Large intestine (tissue), 3 donors: ENCODE measurements around the gene EIPR1. TPM values are rescaled to one million over a fixed set of nuclear protein-coding genes. Genes with fewer than 3 reads are reported as not detected.
"Not testable (repeated sequence)": the region's sequence is repeated elsewhere in the genome, so short reads cannot be mapped to it uniquely, and the experiment has no call there.

ENCODE experiments used
- DNase-seq, 2 donors: peaks; one replicate each; pipeline versions ENCODE4 v3.0.0 to v3.0.0-alpha.2; 2013
- H3K27ac ChIP-seq: one replicate; pipeline ENCODE4 v1.5.1; 2013; ENCODE audit warnings: low read length
- H3K27me3 ChIP-seq: 2 replicates; pipeline ENCODE4 v1.6.1; 2013; ENCODE audit warnings: low read length; ENCODE audit not compliant: control insufficient read depth, insufficient read depth
- H3K36me3 ChIP-seq: 2 replicates; pipeline ENCODE4 v1.6.1; 2013; ENCODE audit warnings: low read length; ENCODE audit not compliant: control insufficient read depth, insufficient read depth
- H3K4me1 ChIP-seq: one replicate; pipeline ENCODE4 v1.6.1; 2013; ENCODE audit warnings: low read length; ENCODE audit not compliant: control insufficient read depth, insufficient read depth
- H3K4me3 ChIP-seq: one replicate; pipeline ENCODE4 v1.5.1; 2013; ENCODE audit warnings: low read length
- H3K9me3 ChIP-seq: one replicate; pipeline ENCODE4 v1.6.1; 2013; ENCODE audit warnings: mild to moderate bottlenecking, low read depth, low read length, moderate library complexity; ENCODE audit not compliant: control insufficient read depth
- WGBS: methylation state at CpG from one replicate; pipeline ENCODE4 v1.1.5; 2013; ENCODE audit warnings: low lambda C conversion rate; ENCODE audit not compliant: insufficient coverage; 5-methylcytosine and 5-hydroxymethylcytosine counted together
- polyA plus RNA-seq: library from polyadenylated mRNA; unstranded; fragments of 120-200 nt; gene quantifications from one replicate; pipeline ENCODE4 v1.2.1, GENCODE V29; 2013

The EIPR1 gene
- polyA plus RNA-seq, 1 donor, result 22.5 TPM

DNA sequence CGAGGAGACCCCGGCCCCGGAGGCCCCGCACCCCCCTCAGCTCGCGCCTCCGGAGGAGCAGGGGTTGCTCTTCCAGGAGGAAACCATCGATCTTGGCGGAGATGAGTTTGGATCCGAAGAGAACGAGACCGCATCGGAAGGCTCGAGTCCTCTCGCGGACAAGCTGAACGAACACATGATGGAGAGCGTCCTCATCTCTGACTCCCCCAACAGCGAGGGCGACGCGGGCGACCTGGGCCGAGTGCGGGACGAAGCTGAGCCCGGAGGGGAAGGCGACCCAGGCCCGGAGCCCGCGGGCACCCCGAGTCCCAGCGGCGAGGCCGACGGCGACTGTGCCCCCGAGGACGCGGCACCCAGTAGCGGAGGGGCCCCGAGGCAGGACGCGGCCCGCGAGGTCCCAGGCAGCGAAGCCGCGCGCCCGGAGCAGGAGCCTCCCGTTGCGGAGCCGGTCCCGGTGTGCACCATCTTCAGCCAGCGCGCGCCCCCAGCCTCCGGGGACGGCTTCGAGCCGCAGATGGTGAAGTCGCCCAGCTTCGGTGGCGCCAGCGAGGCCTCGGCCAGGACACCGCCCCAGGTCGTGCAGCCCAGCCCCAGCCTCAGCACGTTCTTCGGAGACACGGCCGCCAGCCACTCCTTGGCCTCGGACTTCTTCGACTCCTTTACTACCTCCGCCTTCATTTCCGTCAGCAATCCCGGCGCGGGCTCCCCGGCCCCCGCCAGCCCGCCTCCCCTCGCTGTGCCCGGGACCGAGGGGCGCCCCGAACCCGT is 10.2 kb upstream of the EIPR1 start:
- WGBS, result no CpG with 5 or more reads among the region's 89 CpGs
- Histone ChIP-seq H3K27me3 (no peaks in the 10 kb centered on the region), H3K9me3 (peaks cover 17% of the 10 kb centered on the region)

GRCh38 chr2:3387011-3387410 is 9.4 kb upstream of the EIPR1 start:
- no peaks in the 10 kb centered on the region for H3K27me3 ChIP-seq
- peaks cover 17% of the 10 kb centered on the region for H3K9me3 ChIP-seq
- H3K36me3 ChIP-seq, result peaks cover 40% of the 10 kb centered on the region
- H3K27ac ChIP-seq, result no peak overlapping the region
- no peaks in the 10 kb centered on the region for H3K4me1 ChIP-seq
- no peak for DNase-seq
- WGBS, result 100% methylated on average over 2 of the region's 5 CpGs
- no peak overlapping the region for H3K4me3 ChIP-seq

More for the DNA sequence above, 10.2 kb upstream of the EIPR1 start:
- Histone ChIP-seq H3K27ac (no peak overlapping the region), H3K4me3 (no peak overlapping the region), H3K36me3 (peaks cover 45% of the 10 kb centered on the region), H3K4me1 (no peaks in the 10 kb centered on the region)
- no peak for DNase-seq

- H3K27ac ChIP-seq, result no peak overlapping the region
- 100% methylated on average over 2 of the region's 10 CpGs for WGBS
- no peaks in the 10 kb centered on the region for H3K4me1 ChIP-seq
- H3K9me3 ChIP-seq, result peaks cover 17% of the 10 kb centered on the region
- DNase-seq, result no peak
- H3K36me3 ChIP-seq, result peaks cover 34% of the 10 kb centered on the region
- no peak overlapping the region for H3K4me3 ChIP-seq
- no peaks in the 10 kb centered on the region for H3K27me3 ChIP-seq
These were observed 8.9 kb upstream of the EIPR1 start for GRCh38 chr2:3386448-3386958.

- Histone ChIP-seq H3K27me3 (no peaks in the 10 kb centered on the region), H3K36me3 (peaks cover 3% of the 10 kb centered on the region), H3K4me3 (peak within 1 kb of the TSS; percentile 92), H3K27ac (peak within 1 kb of the TSS; percentile 92), H3K4me1 (peaks cover 10% of the 10 kb centered on the region), H3K9me3 (peaks cover 10% of the 10 kb centered on the region)
- no CpG with 5 or more reads among the region's 61 CpGs for WGBS
- peak; percentile 91 to 96 for DNase-seq
These were observed 2.3 kb upstream of the EIPR1 start, which contains the start of gene TRAPPC12 for GRCh38 chr2:3379647-3380534. TRAPPC12 (plus strand) TSS chr2:3379694; CDS start chr2:3387624, 7,930 bp downstream.

DNA sequence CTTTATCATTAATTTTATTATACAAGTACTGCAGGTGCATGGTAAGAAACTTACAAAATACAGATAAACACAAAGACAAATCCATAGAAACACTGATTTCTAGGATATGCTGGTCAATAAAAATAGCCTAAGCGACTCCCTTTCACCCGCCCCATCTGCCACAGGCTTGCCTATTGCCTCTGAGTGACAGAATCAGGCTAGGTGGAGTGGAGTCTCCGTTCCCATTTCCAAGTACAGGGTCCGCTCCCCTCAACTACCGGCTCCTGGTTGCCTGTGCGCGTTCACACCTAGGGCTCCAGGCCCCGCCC is 1.7 kb upstream of the EIPR1 start:
- Histone ChIP-seq H3K27me3 (no peaks in the 10 kb centered on the region), H3K36me3 (peaks cover 3% of the 10 kb centered on the region), H3K4me1 (peaks cover 10% of the 10 kb centered on the region), H3K9me3 (peaks cover 10% of the 10 kb centered on the region), H3K4me3 (peak overlapping the region; percentile 92), H3K27ac (peak overlapping the region; percentile 92)
- WGBS, result no CpG with 5 or more reads among the region's 8 CpGs
- no peak for DNase-seq

- H3K4me3 ChIP-seq, result peak overlapping the region; percentile 77
- H3K27ac ChIP-seq, result peak overlapping the region; percentile 71
- peaks cover 10% of the 10 kb centered on the region for H3K4me1 ChIP-seq
- no peaks in the 10 kb centered on the region for H3K27me3 ChIP-seq
- DNase-seq, result peak in 1 of 2 donors; percentile 19
- no CpG with 5 or more reads among the region's 8 CpGs for WGBS
- H3K36me3 ChIP-seq, result no peaks in the 10 kb centered on the region
- H3K9me3 ChIP-seq, result peaks cover 10% of the 10 kb centered on the region
These were observed 373 bp downstream of the EIPR1 start for GRCh38 chr2:3377279-3377611.

- peak overlapping the region; percentile 77 for H3K4me3 ChIP-seq
- H3K27ac ChIP-seq, result no peak overlapping the region
- H3K36me3 ChIP-seq, result no peaks in the 10 kb centered on the region
- peaks cover 10% of the 10 kb centered on the region for H3K9me3 ChIP-seq
- peaks cover 10% of the 10 kb centered on the region for H3K4me1 ChIP-seq
- H3K27me3 ChIP-seq, result no peaks in the 10 kb centered on the region
- DNase-seq, result no peak
- no CpG with 5 or more reads among the region's 6 CpGs for WGBS
These were observed 797 bp downstream of the EIPR1 start for GRCh38 chr2:3376821-3377220.

DNA sequence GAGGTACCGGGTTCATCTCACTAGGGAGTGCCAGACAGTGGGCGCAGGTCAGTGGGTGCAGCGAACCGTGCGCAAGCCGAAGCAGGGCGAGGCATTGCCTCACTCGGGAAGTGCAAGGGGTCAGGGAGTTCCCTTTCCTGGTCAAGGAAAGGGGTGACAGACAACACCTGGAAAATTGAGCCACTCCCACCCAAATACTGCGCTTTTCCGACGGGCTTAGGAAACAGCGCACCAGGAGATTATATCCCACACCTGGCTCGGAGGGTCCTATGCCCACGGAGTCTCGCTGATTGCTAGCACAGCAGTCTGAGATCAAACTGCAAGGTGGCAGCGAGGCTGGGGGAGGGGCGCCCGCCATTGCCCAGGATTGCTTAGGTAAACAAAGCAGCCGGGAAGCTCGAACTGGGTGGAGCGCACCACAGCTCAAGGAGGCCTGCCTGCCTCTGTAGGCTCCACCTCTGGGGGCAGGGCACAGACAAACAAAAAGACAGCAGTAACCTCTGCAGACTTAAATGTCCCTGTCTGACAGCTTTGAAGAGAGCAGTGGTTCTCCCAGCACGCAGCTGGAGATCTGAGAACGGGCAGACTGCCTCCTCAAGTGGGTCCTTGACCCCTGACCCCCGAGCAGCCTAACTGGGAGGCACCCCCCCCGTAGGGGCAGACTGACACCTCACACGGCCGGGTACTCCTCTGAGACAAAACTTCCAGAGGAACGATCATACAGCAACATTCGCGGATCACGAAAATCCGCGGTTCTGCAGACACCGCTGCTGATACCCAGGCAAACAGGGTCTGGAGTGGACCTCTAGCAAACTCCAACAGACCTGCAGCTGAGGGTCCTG is 8.1 kb downstream of the EIPR1 start:
- no CpG with 5 or more reads among the region's 34 CpGs for WGBS
- DNase-seq, H3K4me3 ChIP-seq, H3K27me3 ChIP-seq, H3K9me3 ChIP-seq, H3K27ac ChIP-seq, H3K4me1 ChIP-seq, H3K36me3 ChIP-seq: not testable (repeated sequence)

GRCh38 chr2:3368261-3368722 is 9.3 kb downstream of the EIPR1 start:
- H3K27me3 ChIP-seq, result no peaks in the 10 kb centered on the region
- no peaks in the 10 kb centered on the region for H3K9me3 ChIP-seq
- no peak overlapping the region for H3K4me3 ChIP-seq
- no peak overlapping the region for H3K27ac ChIP-seq
- WGBS, result no CpG with 5 or more reads among the region's 4 CpGs
- no peaks in the 10 kb centered on the region for H3K36me3 ChIP-seq
- no peak for DNase-seq
- H3K4me1 ChIP-seq, result no peaks in the 10 kb centered on the region

GRCh38 chr2:3365219-3365618 is 12.4 kb downstream of the EIPR1 start:
- no peak for DNase-seq
- H3K36me3 ChIP-seq, result no peaks in the 10 kb centered on the region
- no CpG with 5 or more reads among the region's 5 CpGs for WGBS
- no peak overlapping the region for H3K27ac ChIP-seq
- no peaks in the 10 kb centered on the region for H3K9me3 ChIP-seq
- no peak overlapping the region for H3K4me3 ChIP-seq
- no peaks in the 10 kb centered on the region for H3K4me1 ChIP-seq
- H3K27me3 ChIP-seq, result no peaks in the 10 kb centered on the region
